ENCODE data around the gene UBB. TPM values are rescaled to one million over a fixed set of nuclear protein-coding genes. Genes with fewer than 3 reads are reported as not detected.

UBB gene
- total and polyA plus RNA-seq, 9 of the 15 experiments (the other 6 are each of a cell fraction or from before 2014, with no cell fraction given) = 1,069 to 4,143 (median 1,696) TPM

- TF ChIP-seq NELFE (IDR thresholded peaks at IDR 0.05; ENCODE audit: insufficient read depth, insufficient read length) (no peak), NCOA6 (IDR thresholded peaks at IDR 0.05) (no peak), BACH1 (tag; IDR thresholded peaks at IDR 0.05) (0 out of 2 replicates have a peak, but pooled peaks have one; percentile 41), MAFK (IDR thresholded peaks at IDR 0.05; ENCODE audit: low read length) (peak; percentile 17; the same call in 1 of the 2 replicates), KDM1A (IDR thresholded peaks at IDR 0.05) (peak; percentile 66 to 78), RNF2 (IDR thresholded peaks at IDR 0.05) (peak; percentile 67; the same call in 1 of the 2 replicates), ZBED1 (IDR thresholded peaks at IDR 0.05) (peak; percentile 91; the same call in 1 of the 2 replicates), KDM5B (IDR thresholded peaks at IDR 0.05; ENCODE audit: insufficient replicate concordance, low read depth, low read length) (no peak), CTBP1 (IDR thresholded peaks at IDR 0.05; ENCODE audit: borderline replicate concordance) (peak; percentile 91), HIVEP1 (CRISPR knock-in tag; IDR thresholded peaks at IDR 0.05) (no peak), ZNF764 (CRISPR knock-in tag; IDR thresholded peaks at IDR 0.05; ENCODE audit: low read depth) (no peak), SMAD4 (CRISPR knock-in tag; conservative IDR thresholded peaks at IDR 0.05) (0 out of 2 replicates have a peak, but pooled peaks have one; percentile 54), ETV6 (IDR thresholded peaks at IDR 0.05; ENCODE audit: borderline replicate concordance in 1 of 2, low read depth in 2 of 2, low read length in 1 of 2) (no peak), ETV6 (CRISPR knock-in tag; IDR thresholded peaks at IDR 0.05; ENCODE audit: borderline replicate concordance) (no peak), ZBTB40 (IDR thresholded peaks at IDR 0.05) (0 out of 2 replicates have a peak, but pooled peaks have one; percentile 11), ZBTB40 (CRISPR knock-in tag; IDR thresholded peaks at IDR 0.05) (no peak), NFIC (IDR thresholded peaks at IDR 0.05) (peak; percentile 60), NEUROD1 (IDR thresholded peaks at IDR 0.05; ENCODE audit: borderline replicate concordance, low read depth, low read length, partially characterized antibody) (peak; percentile 26)
- TF ChIP-seq, protein P1, sequence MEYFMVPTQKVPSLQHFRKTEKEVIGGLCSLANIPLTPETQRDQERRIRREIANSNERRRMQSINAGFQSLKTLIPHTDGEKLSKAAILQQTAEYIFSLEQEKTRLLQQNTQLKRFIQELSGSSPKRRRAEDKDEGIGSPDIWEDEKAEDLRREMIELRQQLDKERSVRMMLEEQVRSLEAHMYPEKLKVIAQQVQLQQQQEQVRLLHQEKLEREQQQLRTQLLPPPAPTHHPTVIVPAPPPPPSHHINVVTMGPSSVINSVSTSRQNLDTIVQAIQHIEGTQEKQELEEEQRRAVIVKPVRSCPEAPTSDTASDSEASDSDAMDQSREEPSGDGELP (CRISPR knock-in tag; IDR thresholded peaks at IDR 0.05; ENCODE audit: borderline replicate concordance) = 0 out of 2 replicates have a peak, but pooled peaks have one; percentile 43
Observed at GRCh38 chr17:16398270-16399267, 17.7 kb downstream of the UBB start (continued).

Measured in K562 (cell line).